IMR-90 (cell line): Measurements from ENCODE around the gene ACOX3. TPM values are rescaled to one million over a fixed set of nuclear protein-coding genes. Genes with fewer than 3 reads are reported as not detected.

ENCODE experiments used
- ATAC-seq: fragments of 200-7000 bp; cut with Tn5 transposase; 2 replicates; pipeline ENCODE4 v1.9.1; 2020; ENCODE audit warnings: low read depth, mild to moderate bottlenecking, moderate library complexity
- BruUV-seq: library from RNA; stranded (reverse); fragments of 400-500 nt; replicated peaks from 2 replicates; lab custom pipeline; 2021; lab: Mats Ljungman, UMichigan
- CTCF ChIA-PET: fragments of 300-600 bp; formaldehyde crosslinking; extraction: SDS; loops from one replicate; lab custom pipeline; 2021; ENCODE audit warnings: antibody characterized with exemption; lab: Yijun Ruan, JAX
- POLR2A ChIA-PET: fragments of 300-600 bp; sonication (Branson Sonifier 250); formaldehyde crosslinking; loops from one replicate; lab custom pipeline; 2022; ENCODE audit warnings: antibody characterized with exemption; ENCODE audit not compliant: unreplicated experiment; lab: Charles Lee
- DNase-seq: peaks from one replicate; pipeline ENCODE4 v3.0.0; 2013
- H2AFZ ChIP-seq: replicated peaks from 2 replicates; pipeline ENCODE3; 2013; ENCODE audit warnings: low read length, mild to moderate bottlenecking; ENCODE audit not compliant: poor library complexity
- H2AK5ac ChIP-seq: 2 replicates; pipeline ENCODE4 v1.6.1; 2013; ENCODE audit warnings: low read depth, low read length, inconsistent platforms
- H2AK9ac ChIP-seq: replicated peaks from 2 replicates; pipeline ENCODE3; 2013; ENCODE audit warnings: mild to moderate bottlenecking, low read depth, low read length, moderate library complexity; ENCODE audit not compliant: poor library complexity
- H2BK120ac ChIP-seq: 2 replicates; pipeline ENCODE4 v1.6.1; 2013; ENCODE audit warnings: low read depth, low read length, inconsistent platforms
- H2BK15ac ChIP-seq: 3 replicates; pipeline ENCODE4 v1.6.1; 2013; ENCODE audit warnings: low read depth, low read length, inconsistent platforms
- H2BK20ac ChIP-seq: 2 replicates; pipeline ENCODE4 v1.6.1; 2013; ENCODE audit warnings: low read depth, mild to moderate bottlenecking, inconsistent platforms, low read length, moderate library complexity
- H2BK5ac ChIP-seq: 2 replicates; pipeline ENCODE4 v1.6.1; 2013; ENCODE audit warnings: mild to moderate bottlenecking, low read depth, low read length, inconsistent platforms; ENCODE audit not compliant: poor library complexity, severe bottlenecking
- H3K14ac ChIP-seq: replicated peaks from 2 replicates; pipeline ENCODE4 v1.6.1; 2013; ENCODE audit warnings: low read depth, low read length, inconsistent platforms
- H3K18ac ChIP-seq: 2 replicates; pipeline ENCODE4 v1.6.1; 2013; ENCODE audit warnings: low read depth, low read length, control low read depth
- H3K23ac ChIP-seq: 2 replicates; pipeline ENCODE4 v1.6.1; 2013; ENCODE audit warnings: low read depth, low read length, inconsistent platforms
- H3K27ac ChIP-seq: 2 replicates; pipeline ENCODE4 v1.5.1; 2013; ENCODE audit warnings: mild to moderate bottlenecking, control low read depth, low read length; ENCODE audit not compliant: insufficient read depth
- H3K27me3 ChIP-seq: 2 replicates; pipeline ENCODE4 v1.6.1; 2013; ENCODE audit warnings: low read length; ENCODE audit not compliant: control insufficient read depth, insufficient read depth
- H3K36me3 ChIP-seq: 2 replicates; pipeline ENCODE4 v1.6.1; 2013; ENCODE audit warnings: low read length, mixed read lengths; ENCODE audit not compliant: control insufficient read depth, insufficient read depth
- H3K4ac ChIP-seq: 2 replicates; pipeline ENCODE4 v1.6.1; 2013; ENCODE audit warnings: low read depth, low read length, inconsistent platforms
- H3K4me1 ChIP-seq: 2 replicates; pipeline ENCODE4 v1.6.1; 2013; ENCODE audit warnings: low read length, mixed read lengths; ENCODE audit not compliant: control insufficient read depth, insufficient read depth
- H3K4me2 ChIP-seq: 2 replicates; pipeline ENCODE4 v1.6.1; 2013; ENCODE audit warnings: low read depth, mild to moderate bottlenecking, control low read depth, low read length, moderate library complexity
- H3K4me3 ChIP-seq: 2 replicates; pipeline ENCODE4 v1.5.1; 2013; ENCODE audit warnings: low read depth, mild to moderate bottlenecking, control low read depth, low read length, moderate library complexity; ENCODE audit not compliant: insufficient read depth
- H3K56ac ChIP-seq: 2 replicates; pipeline ENCODE4 v1.6.1; 2013; ENCODE audit warnings: low read length, inconsistent platforms; ENCODE audit not compliant: insufficient read depth; ENCODE audit errors: extremely low read depth
- H3K79me1 ChIP-seq, 2 experiments: 2 replicates each; pipeline ENCODE4 v1.6.1; 2013; ENCODE audit warnings: low read length in 2 of 2, inconsistent platforms in 1 of 2, low read depth in 1 of 2
- H3K9ac ChIP-seq: 2 replicates; pipeline ENCODE4 v1.6.1; 2013; ENCODE audit warnings: low read depth, low read length, control low read depth
- H3K9me1 ChIP-seq: 2 replicates; pipeline ENCODE4 v1.6.1; 2013; ENCODE audit warnings: low read length, inconsistent platforms; ENCODE audit not compliant: insufficient read depth
- H3K9me3 ChIP-seq: 2 replicates; pipeline ENCODE4 v1.6.1; 2013; ENCODE audit warnings: low read length; ENCODE audit not compliant: control insufficient read depth, insufficient read depth
- H4K20me1 ChIP-seq: 2 replicates; pipeline ENCODE4 v1.6.1; 2013; ENCODE audit warnings: low read length, inconsistent platforms; ENCODE audit not compliant: insufficient read depth
- H4K5ac ChIP-seq: 2 replicates; pipeline ENCODE4 v1.6.1; 2013; ENCODE audit warnings: mild to moderate bottlenecking, low read depth, low read length, control low read depth
- H4K8ac ChIP-seq, 2 experiments: 2 replicates each; pipeline ENCODE4 v1.6.1; 2013; ENCODE audit warnings: low read depth in 2 of 2, low read length in 2 of 2, control low read depth in 1 of 2, inconsistent platforms in 1 of 2
- H4K91ac ChIP-seq: 2 replicates; pipeline ENCODE4 v1.6.1; 2013; ENCODE audit warnings: low read depth, low read length, inconsistent platforms; ENCODE audit not compliant: insufficient read depth
- CEBPB ChIP-seq: IDR thresholded peaks from 2 replicates; pipeline ENCODE4 v1.6.1; 2012; ENCODE audit warnings: low read depth, low read length, improper control_type of control experiment
- CHD1 ChIP-seq: IDR thresholded peaks from 2 replicates; pipeline ENCODE4 v1.6.1; 2012; ENCODE audit warnings: low read depth, low read length, improper control_type of control experiment
- CTCF ChIP-seq: conservative IDR thresholded peaks from 2 replicates; pipeline ENCODE4 v1.5.1; 2012; ENCODE audit warnings: mild to moderate bottlenecking, low read depth, low read length, improper control_type of control experiment
- FOS ChIP-seq: fragments of 150-350 bp; IDR thresholded peaks from 2 replicates; pipeline ENCODE4 v1.6.1; 2016; ENCODE audit warnings: low read depth, low read length
- MAFK ChIP-seq: IDR thresholded peaks from 2 replicates; pipeline ENCODE4 v1.6.1; 2012; ENCODE audit warnings: low read depth, low read length, improper control_type of control experiment
- MAZ ChIP-seq: IDR thresholded peaks from 2 replicates; pipeline ENCODE4 v1.6.1; 2012; ENCODE audit warnings: low read depth, mild to moderate bottlenecking, low read length, improper control_type of control experiment, moderate library complexity, borderline replicate concordance
- MXI1 ChIP-seq: IDR thresholded peaks from 2 replicates; pipeline ENCODE4 v1.6.1; 2012; ENCODE audit warnings: low read depth, mild to moderate bottlenecking, low read length, moderate library complexity, borderline replicate concordance
- USF2 ChIP-seq: fragments of 150-350 bp; IDR thresholded peaks from 2 replicates; pipeline ENCODE4 v1.6.1; 2017; ENCODE audit warnings: mild to moderate bottlenecking, antibody characterized with exemption, low read length, low read depth
- WGBS, 2 experiments: methylation state at CpG; one replicate each; pipeline versions ENCODE4 v1.1.5 to v1.1.7; 2013; ENCODE audit warnings: missing lambda C conversion rate in 2 of 2; ENCODE audit not compliant: insufficient read length in 1 of 2; ENCODE audit errors: extremely low coverage in 2 of 2; 5-methylcytosine and 5-hydroxymethylcytosine counted together
- dilution Hi-C: fragments of 300-500 bp; cut with HindIII; formaldehyde crosslinking; loops from one replicate; pipeline ENCODE4 v1.14.3; 2018; ENCODE audit warnings: low sequenced_read_pairs; ENCODE audit not compliant: unreplicated experiment
- in situ Hi-C: fragments of 300-500 bp; cut with MboI; formaldehyde crosslinking; loops from 3 replicates; pipeline ENCODE4 v1.14.3; 2019; ENCODE audit warnings: low sequenced_read_pairs, inconsistent platforms, mixed read lengths
- intact Hi-C: fragments of 100-400 bp; cut with micrococcal nuclease; formaldehyde crosslinking; loops from 2 replicates; pipeline ENCODE4 v1.10.0; 2022
- polyA plus RNA-seq, 3 experiments: library from polyadenylated mRNA; depleted of rRNA; stranded (reverse); fragments of >200 nt; gene quantifications; 2 replicates each; pipeline ENCODE4 v1.2.3, GENCODE V29; 2012; ENCODE audit warnings: low replicate concordance in 1 of 3
- total RNA-seq: library from RNA; depleted of rRNA; stranded (reverse); fragments of >200 nt; gene quantifications from 2 replicates; pipeline ENCODE4 v1.2.3, GENCODE V29; 2012

The ACOX3 gene
- total and polyA plus RNA-seq, 2 of the 4 experiments (the other 2 are of a cell fraction) = 15.2 to 25.8 TPM

- CTCF ChIA-PET = no interaction called here
- Histone ChIP-seq H3K23ac (no peak overlapping the region), H3K9ac (no peak overlapping the region), H3K14ac (no peak overlapping the region), H3K18ac (no peak overlapping the region), H2AK5ac (no peak overlapping the region), H3K9me3 (peaks cover 5% of the 10 kb centered on the region), H2AFZ (no peak overlapping the region), H2BK20ac (no peak overlapping the region), H3K36me3 (no peaks in the 10 kb centered on the region), H3K4me2 (no peak overlapping the region), H3K4ac (no peak overlapping the region), H4K8ac (no peak overlapping the region), H2BK15ac (no peak overlapping the region), H4K20me1 (no peaks in the 10 kb centered on the region; the same call in 1 of the 2 replicates), H3K4me1 (no peaks in the 10 kb centered on the region), H2BK5ac (no peak overlapping the region), H3K56ac (no peak overlapping the region), H2BK120ac (no peak overlapping the region), H2AK9ac (no peak overlapping the region), H4K5ac (no peak overlapping the region), H3K27me3 (peaks cover 15% of the 10 kb centered on the region), H4K91ac (no peak overlapping the region), H3K9me1 (no peaks in the 10 kb centered on the region; the same call in 1 of the 2 replicates), H3K79me1 (no peaks in the 10 kb centered on the region), H3K27ac (no peak overlapping the region), H3K4me3 (no peak overlapping the region)
- dilution Hi-C loops (no loop called here), in situ Hi-C loops (no loop called here), intact Hi-C loops (no loop called here)
- DNase-seq = no peak
- 91% methylated on average over 1 of the region's 12 CpGs; no CpG with 5 or more reads in 1 of the 2 experiments for WGBS, 2 experiments
- TF ChIP-seq CEBPB (no peak), MXI1 (no peak), FOS (no peak), CTCF (no peak), MAFK (no peak), MAZ (no peak), USF2 (no peak), CHD1 (no peak)
- ATAC-seq = no peak
- no TSS peak for BruUV-seq
- POLR2A ChIA-PET = no interaction called here
Observed at GRCh38 chr4:8332038-8332857, 108.3 kb downstream of the ACOX3 start.
